Measurements from ENCODE around the gene SLC6A7. TPM values are rescaled to one million over a fixed set of nuclear protein-coding genes. Genes with fewer than 3 reads are reported as not detected.

The SLC6A7 gene
- polyA plus RNA-seq, 1 experiment, result not detected

- Histone ChIP-seq H3K27me3 (ENCODE audit: control insufficient read depth, insufficient read depth, low read length) (0 out of 2 replicates have a peak, but pooled peaks cover 1% of the 10 kb centered on the region), H3K4me3 (ENCODE audit: low read depth, low read length) (no peak overlapping the region), H3K36me3 (ENCODE audit: control insufficient read depth, insufficient read depth, low read length) (no peaks in the 10 kb centered on the region)
- POLR2A ChIA-PET, result no interaction called here
- DNase-seq (ENCODE audit: low read depth), result no peak
- CTCF ChIA-PET, result interaction anchor here (0.6 kb wide), 1 partner anchor 369 kb away, joined by 3 read pairs; no protein-coding TSS in a partner anchor
- TF ChIP-seq, protein P1, sequence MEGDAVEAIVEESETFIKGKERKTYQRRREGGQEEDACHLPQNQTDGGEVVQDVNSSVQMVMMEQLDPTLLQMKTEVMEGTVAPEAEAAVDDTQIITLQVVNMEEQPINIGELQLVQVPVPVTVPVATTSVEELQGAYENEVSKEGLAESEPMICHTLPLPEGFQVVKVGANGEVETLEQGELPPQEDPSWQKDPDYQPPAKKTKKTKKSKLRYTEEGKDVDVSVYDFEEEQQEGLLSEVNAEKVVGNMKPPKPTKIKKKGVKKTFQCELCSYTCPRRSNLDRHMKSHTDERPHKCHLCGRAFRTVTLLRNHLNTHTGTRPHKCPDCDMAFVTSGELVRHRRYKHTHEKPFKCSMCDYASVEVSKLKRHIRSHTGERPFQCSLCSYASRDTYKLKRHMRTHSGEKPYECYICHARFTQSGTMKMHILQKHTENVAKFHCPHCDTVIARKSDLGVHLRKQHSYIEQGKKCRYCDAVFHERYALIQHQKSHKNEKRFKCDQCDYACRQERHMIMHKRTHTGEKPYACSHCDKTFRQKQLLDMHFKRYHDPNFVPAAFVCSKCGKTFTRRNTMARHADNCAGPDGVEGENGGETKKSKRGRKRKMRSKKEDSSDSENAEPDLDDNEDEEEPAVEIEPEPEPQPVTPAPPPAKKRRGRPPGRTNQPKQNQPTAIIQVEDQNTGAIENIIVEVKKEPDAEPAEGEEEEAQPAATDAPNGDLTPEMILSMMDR (IDR thresholded peaks at IDR 0.05; ENCODE audit: insufficient read depth, low read depth, low read length), result no peak
Measured at GRCh38 chr5:150248946-150249345, 59.1 kb downstream of the SLC6A7 start.

- Histone ChIP-seq H3K36me3 (ENCODE audit: control insufficient read depth, insufficient read depth, low read length) (no peaks in the 10 kb centered on the region), H3K27me3 (ENCODE audit: control insufficient read depth, insufficient read depth, low read length) (0 out of 2 replicates have a peak, but pooled peaks cover 1% of the 10 kb centered on the region), H3K4me3 (ENCODE audit: low read depth, low read length) (no peak overlapping the region)
- no peak for DNase-seq (ENCODE audit: low read depth)
- TF ChIP-seq, protein P1 (IDR thresholded peaks at IDR 0.05; ENCODE audit: insufficient read depth, low read depth, low read length), result no peak
- ChIA-PET POLR2A (interaction anchor here (0.7 kb wide), 1 partner anchor 192 kb away, joined by 8 read pairs; no protein-coding TSS in a partner anchor), CTCF (no interaction called here)
Measured at GRCh38 chr5:150249744-150250143, 59.9 kb downstream of the SLC6A7 start.

DNA sequence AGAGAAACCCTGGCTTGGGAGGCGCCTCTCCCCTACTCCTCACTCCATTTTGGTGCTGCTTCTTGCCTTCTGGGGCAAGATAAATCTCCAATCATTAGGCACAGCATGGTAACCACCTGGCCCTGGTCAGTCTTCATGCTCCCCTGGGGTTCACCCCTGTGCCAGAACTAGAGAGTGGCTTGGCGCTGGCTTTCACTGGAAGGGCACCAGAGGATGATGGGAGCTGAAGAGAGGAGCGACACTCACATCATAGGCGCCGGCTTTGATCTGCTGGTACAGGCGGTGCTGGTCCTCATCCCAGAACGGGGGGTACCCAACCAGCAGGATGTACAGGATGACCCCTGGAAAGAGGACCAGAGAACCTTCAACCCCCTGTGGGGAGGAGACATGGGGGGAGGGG lies 61.6 kb downstream of the SLC6A7 start:
- Histone ChIP-seq H3K4me3 (ENCODE audit: low read depth, low read length) (no peak overlapping the region), H3K36me3 (ENCODE audit: control insufficient read depth, insufficient read depth, low read length) (no peaks in the 10 kb centered on the region), H3K27me3 (ENCODE audit: control insufficient read depth, insufficient read depth, low read length) (0 out of 2 replicates have a peak, but pooled peaks cover 1% of the 10 kb centered on the region)
- TF ChIP-seq, protein P1 (IDR thresholded peaks at IDR 0.05; ENCODE audit: insufficient read depth, low read depth, low read length), result no peak
- ChIA-PET CTCF (no interaction called here), POLR2A (no interaction called here)
- DNase-seq (ENCODE audit: low read depth), result no peak

DNA sequence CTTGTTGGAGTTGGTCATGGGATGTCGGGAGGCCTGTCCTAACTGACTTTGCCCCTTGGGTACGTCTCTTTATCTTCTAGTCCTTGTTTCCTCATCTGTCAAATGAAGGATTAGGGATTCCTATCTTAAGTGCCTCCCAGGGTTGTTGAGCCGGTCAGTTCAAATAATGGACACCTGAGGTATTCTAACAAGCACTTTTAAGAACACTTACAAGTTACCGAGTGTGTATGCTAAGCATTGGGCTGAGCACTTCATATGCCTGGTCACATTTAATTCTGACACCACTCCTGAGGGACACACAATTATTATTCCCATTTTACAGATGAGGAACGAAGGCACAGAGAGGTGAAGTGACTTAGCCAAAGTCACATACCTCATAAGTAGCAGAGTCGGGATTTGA lies 62.6 kb downstream of the SLC6A7 start:
- no peak for DNase-seq (ENCODE audit: low read depth)
- POLR2A ChIA-PET, result no interaction called here

DNA sequence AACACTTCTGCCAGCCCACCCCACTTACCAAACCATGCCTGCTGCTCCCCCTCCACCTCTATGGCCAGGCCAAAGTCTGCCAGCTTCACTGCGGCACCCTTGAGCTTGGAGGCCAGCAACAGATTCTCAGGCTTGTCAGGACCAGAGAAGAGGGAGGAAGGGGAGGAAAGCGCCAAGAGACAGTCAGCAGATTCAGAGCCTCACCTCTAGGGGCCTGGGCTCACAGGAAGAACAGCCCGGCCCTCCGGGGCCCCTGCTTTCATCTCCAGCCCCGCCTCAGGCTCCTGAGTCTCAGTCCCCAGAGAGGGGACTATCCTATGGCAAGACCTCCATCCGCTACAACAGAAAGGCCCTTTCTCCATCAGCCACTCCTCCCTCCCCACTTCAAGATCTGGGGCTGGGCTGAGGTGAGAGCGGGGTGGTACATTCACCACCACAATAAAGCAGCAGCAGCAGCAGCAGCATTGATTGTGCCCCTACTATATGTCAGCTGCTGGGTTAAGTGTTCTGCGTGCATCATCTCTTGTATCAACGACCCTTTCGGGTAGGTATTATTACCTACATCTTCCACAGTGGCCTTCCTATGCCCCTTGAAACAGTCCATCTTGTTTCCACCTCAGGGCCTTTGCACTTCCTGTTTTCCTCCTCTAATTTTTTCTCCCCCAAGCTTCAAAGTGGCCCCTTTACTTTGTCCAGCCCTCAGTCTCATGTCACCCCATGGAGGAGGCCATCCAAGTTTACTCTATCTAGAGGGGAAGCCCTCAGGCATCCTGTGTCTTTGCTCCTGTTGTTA lies 63.8 kb downstream of the SLC6A7 start:
- CTCF ChIA-PET, result no interaction called here
- TF ChIP-seq, protein P1 (IDR thresholded peaks at IDR 0.05; ENCODE audit: insufficient read depth, low read depth, low read length), result no peak
- 0 out of 2 replicates have a peak, but pooled peaks cover 1% of the 10 kb centered on the region for H3K27me3 ChIP-seq (ENCODE audit: control insufficient read depth, insufficient read depth, low read length)
- no peaks in the 10 kb centered on the region for H3K36me3 ChIP-seq (ENCODE audit: control insufficient read depth, insufficient read depth, low read length)
- no peak for DNase-seq (ENCODE audit: low read depth)
- POLR2A ChIA-PET, result no interaction called here
- H3K4me3 ChIP-seq (ENCODE audit: low read depth, low read length), result no peak overlapping the region

More for the DNA sequence above, 62.6 kb downstream of the SLC6A7 start:
- CTCF ChIA-PET, result interaction anchor here (0.6 kb wide), 1 partner anchor 8 kb away, joined by 4 read pairs; no protein-coding TSS in a partner anchor
- 0 out of 2 replicates have a peak, but pooled peaks cover 1% of the 10 kb centered on the region for H3K27me3 ChIP-seq (ENCODE audit: control insufficient read depth, insufficient read depth, low read length)
- no peaks in the 10 kb centered on the region for H3K36me3 ChIP-seq (ENCODE audit: control insufficient read depth, insufficient read depth, low read length)
- TF ChIP-seq, protein P1 (IDR thresholded peaks at IDR 0.05; ENCODE audit: insufficient read depth, low read depth, low read length), result no peak
- no peak overlapping the region for H3K4me3 ChIP-seq (ENCODE audit: low read depth, low read length)
